Glomerular visceral epithelial cell (primary cell): ENCODE results near the gene STX7.

Experiments used
- DNase-seq: peaks from one replicate; pipeline ENCODE4 v3.0.0-alpha.2; 2016; ENCODE audit errors: extremely low spot score

The STX7 gene

GRCh38 chr6:132476688-132477087 is 36.2 kb downstream of the STX7 start:
- no peak for DNase-seq

DNA sequence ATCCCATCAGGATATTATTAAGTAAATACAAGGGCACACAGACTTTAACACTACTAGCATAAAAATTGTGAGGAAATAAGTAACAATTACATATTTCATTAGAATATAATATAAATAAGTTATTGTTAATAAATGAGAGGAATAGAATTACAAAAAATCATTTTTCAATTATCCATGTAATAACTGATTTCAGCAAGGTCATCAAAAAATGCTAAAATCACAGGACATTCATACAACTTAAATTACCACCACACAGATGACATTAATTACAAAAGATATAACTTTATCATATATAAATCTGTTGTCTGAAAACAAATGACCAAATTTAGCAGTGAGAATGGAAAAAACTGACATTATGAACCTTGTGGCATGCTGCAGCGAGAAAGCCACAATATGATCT is 37.0 kb downstream of the STX7 start:
- DNase-seq = no peak

DNA sequence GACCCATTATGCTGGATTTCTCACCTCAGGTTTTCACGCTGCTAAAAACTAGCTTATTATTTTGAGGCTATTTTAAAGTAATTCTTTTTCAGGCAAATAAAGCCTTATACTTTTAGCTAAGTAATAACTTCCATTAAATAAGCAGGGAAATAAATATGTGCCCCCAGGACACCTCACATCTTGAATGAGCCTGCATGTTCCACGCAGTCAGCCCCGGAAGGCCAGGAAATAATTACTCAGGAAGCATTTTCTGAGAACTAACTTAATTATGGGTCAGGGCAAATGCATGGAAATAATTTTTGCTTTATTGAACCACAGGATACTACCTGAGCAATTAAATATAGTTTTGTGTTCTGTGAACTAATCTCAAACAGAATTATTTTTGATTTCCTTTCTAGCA is 41.1 kb downstream of the STX7 start:
- DNase-seq = no peak

- DNase-seq = no peak
These were observed 46.0 kb downstream of the STX7 start for GRCh38 chr6:132466952-132467351.

DNA sequence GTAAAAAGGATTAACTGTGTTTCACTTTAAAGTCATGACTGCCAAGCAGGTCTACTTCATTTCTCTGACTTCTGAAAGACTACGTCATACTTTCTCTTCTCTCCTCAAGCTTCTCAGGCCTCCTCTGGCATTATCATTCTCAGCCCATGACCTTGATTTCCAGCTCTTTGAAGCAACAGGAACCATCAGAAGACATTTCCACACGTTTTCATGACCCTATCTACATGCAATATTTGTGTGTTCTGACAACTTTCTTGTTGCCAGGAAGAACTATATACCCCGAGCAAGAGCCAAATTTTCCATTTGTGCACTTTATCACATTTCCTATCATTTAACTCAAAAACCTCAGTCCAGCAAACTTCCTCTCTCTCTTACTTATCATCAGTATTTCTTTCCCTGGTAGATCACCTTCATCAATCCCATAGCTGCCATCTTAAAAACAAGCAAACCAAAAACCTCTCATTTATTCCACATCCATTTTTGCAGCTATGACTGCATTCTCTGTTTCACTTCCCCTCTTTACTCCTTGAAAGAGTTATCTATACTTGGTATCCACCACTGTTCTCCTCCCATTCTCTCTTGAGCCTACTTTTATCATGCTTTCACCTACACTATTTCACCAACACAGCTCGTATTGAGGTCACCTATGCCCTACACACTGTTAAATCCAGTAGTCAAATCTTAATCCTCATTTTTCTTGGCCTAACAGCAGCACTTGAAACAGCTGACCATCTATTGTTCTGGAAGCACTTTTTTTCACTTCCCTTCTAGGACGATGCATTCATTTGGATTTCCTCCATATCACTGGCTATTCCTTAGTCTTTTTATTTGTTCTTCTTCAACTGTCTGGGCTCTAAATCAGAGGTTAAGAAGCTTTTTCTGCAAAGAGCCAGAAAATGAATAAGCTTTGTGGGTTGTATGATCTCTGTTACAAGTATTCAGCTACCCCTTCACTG is 47.1 kb downstream of the STX7 start:
- DNase-seq = no peak

- peak; percentile 60 for DNase-seq
These were observed 48.2 kb downstream of the STX7 start for GRCh38 chr6:132464538-132465256.

GRCh38 chr6:132461958-132462357 is 51.0 kb downstream of the STX7 start:
- DNase-seq = no peak

DNA sequence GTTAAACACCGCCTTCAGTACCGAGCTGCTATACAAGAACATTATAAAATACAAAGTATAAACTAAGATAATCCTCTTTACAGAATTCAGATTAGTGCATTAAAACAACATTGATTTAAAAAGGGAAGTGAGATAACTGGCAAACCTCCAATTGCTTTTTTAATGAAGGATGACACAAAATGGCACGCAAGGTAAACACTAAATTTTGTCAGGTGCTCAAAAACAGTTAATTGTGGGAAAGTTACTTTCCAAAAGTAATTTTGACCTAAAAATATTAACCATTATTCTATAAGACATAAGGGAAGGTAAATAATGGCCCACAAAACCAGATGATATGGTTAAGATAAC is 53.3 kb downstream of the STX7 start:
- no peak for DNase-seq

DNA sequence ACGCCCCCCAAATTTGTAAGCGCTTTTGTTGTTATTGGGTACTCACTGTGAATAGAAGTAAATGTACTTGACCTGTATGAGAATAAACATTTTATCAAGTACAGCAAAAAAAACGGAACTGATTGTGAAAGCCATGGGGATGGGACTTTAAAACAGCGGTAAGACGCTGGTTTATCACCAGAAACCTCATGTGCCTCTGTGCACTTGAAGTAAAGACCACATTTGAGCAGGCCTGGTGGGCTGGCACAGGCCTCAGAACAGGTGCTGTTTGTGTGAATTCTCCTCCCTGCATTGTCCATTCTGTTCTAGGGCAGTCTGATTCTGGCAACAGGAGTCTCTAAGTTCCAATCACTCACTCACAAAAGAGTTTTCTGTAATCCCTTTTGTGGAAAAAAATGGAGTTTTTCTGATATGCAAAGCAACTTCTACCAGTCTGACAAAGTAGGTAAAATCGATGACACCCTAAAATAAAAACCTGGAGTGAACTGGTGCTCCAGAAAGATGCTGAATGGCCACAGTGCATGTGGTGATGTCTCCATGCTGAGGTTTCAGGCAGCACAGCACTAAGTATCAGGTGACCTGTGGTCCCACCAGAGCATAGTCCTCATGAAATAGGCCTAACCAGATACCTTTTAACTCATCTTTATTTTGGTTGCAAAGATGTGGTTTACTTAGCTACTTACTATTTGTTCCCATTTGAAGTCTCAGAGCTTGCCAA is 53.9 kb downstream of the STX7 start:
- DNase-seq = no peak

GRCh38 chr6:132456700-132457143 is 56.2 kb downstream of the STX7 start:
- DNase-seq = no peak

GRCh38 chr6:132446855-132447241 is 66.1 kb downstream of the STX7 start:
- DNase-seq = no peak

DNA sequence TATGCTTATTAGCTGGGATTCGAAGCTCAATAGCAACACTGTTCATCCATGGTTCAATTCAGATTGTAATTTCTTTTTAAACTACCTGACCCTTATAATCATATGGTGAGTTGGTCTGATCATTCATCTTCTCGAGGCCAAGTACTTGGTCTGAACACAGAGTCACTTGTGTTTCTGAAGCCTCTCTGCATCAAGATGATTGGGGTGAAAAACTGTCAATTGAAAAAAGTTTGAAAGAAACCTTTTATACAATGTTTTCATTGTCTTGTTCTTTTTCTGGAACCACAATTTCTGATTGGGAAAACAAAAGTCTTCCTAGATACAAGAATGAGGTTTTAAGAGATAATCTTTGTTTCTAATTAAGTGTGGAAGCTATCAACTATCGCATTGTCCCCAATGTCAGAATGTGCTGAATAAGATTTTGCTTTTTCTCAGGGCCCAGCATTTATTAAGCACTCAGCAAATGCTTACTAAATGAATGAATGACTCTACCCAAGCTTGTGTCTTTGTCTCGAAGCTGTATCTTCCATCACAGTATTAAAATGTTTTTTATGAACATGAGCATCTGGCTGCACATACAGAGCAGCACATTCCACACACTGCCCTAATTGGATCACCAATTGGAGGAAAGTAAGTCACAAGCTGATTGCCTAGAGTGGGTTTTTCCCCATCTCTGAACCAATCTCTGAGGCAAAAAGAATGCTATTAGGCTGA is 66.6 kb downstream of the STX7 start:
- DNase-seq = no peak

DNA sequence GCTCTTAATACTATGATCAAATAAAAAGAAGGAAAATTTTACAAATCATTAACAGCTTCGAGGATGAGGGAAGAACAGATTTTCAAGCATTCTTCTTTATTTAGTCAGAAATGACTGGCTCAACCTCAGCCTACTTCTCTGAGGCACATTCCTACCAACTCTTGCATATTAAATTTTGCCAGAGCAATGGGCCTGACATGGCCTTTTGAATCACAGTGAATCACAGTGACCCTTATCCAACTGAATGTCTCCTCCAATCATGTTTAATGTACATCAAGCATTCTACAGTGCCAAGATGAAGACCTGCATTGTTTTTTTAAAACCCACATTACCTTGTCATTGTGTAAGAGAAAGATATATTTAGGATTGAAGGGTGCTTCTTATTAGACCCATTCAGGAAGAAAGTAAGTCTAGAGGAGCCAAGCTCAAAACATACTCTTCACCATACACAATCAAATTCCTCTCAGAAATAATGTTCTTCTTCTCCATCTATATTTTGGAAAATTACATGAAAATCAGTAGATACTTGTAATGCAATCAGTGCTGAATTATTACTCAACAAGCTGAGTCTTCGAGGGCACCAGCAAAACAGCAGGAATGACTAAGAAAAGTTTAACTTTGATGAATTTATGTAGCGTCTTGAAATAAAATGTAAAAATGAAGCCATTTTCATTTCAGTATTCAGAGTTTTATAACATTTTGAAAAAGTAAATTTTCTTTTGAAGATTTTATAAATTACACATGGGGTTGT is 67.5 kb downstream of the STX7 start:
- peak; percentile 90 for DNase-seq

- DNase-seq = peak; percentile 42
These were observed 69.7 kb downstream of the STX7 start for GRCh38 chr6:132443206-132443605.

DNA sequence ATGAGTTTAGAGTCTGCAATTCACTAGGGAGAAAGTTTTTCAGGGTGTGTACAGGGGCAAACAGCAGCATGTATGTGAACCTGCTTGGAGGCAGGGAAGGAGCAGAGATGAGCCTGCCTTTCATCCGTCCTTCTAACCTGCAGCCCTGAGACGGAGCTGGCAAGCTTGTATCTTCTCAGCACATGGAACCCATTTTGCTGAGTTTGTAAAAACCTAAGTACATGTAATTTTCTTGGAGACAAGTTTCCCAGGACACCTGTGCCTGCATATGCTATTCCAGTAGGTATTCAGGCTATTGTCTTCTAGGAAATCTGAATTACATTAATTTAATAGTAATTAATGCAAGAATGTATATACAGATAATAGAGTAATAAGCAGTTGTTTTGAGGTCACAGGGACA is 82.8 kb downstream of the STX7 start:
- DNase-seq = no peak

- no peak for DNase-seq
These were observed 87.7 kb downstream of the STX7 start for GRCh38 chr6:132425176-132425575.

GRCh38 chr6:132423839-132424238 is 89.1 kb downstream of the STX7 start:
- no peak for DNase-seq

DNA sequence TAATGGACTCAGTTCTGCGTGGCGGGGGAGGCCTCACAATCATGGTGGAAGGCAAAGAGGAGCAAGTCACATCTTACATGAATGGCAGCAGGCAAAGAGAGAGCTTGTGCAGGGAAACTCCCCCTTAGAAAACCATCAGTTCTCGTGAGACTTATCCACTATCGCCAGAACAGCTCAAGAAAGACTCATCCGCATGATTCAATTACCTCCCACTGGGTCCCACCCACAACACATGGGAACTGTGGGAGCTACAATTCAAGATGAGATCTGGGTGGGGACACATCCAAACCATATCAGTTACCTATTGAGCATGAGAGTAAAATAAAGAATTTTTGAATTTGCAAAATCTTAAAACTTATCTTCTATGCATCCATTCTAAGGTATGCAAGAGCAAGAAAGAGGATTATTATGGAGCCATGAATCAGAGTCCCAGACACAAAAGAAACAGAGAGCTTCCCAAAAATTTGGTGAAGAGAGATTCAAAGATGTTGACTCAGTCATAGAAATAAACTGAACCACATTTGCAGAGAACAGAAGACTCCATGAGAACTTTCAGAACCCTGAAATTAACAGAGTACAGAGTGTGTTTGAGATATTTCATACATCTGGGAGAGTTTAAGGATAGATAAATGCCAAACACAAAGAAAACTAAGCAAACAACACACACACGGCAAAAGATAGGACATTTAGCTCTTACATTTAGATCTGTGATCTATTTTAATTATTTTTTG is 94.5 kb downstream of the STX7 start:
- DNase-seq = no peak

GRCh38 chr6:132414761-132415160 is 98.2 kb downstream of the STX7 start:
- no peak for DNase-seq

DNA sequence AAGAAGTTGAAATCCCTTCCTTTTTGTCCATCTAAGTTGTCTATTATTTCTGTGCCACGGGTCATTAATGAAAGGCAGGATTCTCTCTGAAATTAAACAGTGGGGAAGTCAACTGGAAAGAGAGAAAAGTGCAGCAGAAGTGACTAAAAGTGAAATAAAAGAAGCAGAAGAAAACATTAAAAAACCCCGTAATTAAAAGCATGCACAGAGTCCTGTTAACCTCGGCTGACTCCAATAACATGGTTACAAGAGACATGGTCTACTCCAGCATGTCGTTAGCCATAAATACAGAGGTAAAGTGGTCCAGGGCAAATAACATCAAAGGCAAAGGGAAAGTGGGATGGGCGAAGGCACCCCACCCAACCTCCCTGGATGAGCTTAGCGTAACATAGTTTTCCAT is 98.6 kb downstream of the STX7 start:
- DNase-seq = no peak

GRCh38 chr6:132413499-132413802 is 99.5 kb downstream of the STX7 start:
- no peak for DNase-seq
